Measurements from ENCODE around the gene METTL22. TPM values are rescaled to one million over a fixed set of nuclear protein-coding genes. Genes with fewer than 3 reads are reported as not detected.

METTL22 gene
- total and polyA plus RNA-seq, 2 donors (not counting 1 experiment from before 2014, with no cell fraction given): 49.5 to 62.9 TPM

- H3K27me3 ChIP-seq (replicated peaks in 1 of 4; ENCODE audit: control extremely low read depth in 1 of 4, control insufficient read depth in 3 of 4, insufficient read depth in 4 of 4, low read length in 3 of 4): peaks cover 0 to 34% (median 6%) of the 10 kb centered on the region in 4 experiments
- Mint-ChIP-seq H3K27me3 (peaks cover 50% of the 10 kb centered on the region), H3K4me1 (no peaks in the 10 kb centered on the region), H3K4me3 (no peak overlapping the region), H3K27ac (no peak overlapping the region), H3K9me3 (ENCODE audit: insufficient read depth) (no peaks in the 10 kb centered on the region)
- no CpG with 5 or more reads among the region's 1 CpG for WGBS (ENCODE audit: insufficient coverage)
- H3K36me3 ChIP-seq (replicated peaks in 1 of 2; ENCODE audit: control extremely low read depth in 1 of 2, control insufficient read depth in 1 of 2, extremely low read depth in 1 of 2, insufficient read depth in 2 of 2, low read length in 1 of 2): no peaks in the 10 kb centered on the region
- H3K27ac ChIP-seq (ENCODE audit: low read length in 2 of 2): no peak overlapping the region
- no peak for ATAC-seq (ENCODE audit: low read depth)
- no peaks in the 10 kb centered on the region for H3K79me2 ChIP-seq (ENCODE audit: control insufficient read depth, insufficient read depth, low read length)
- H4K20me1 ChIP-seq (ENCODE audit: control insufficient read depth, insufficient read depth, low read length, poor library complexity, severe bottlenecking): no peaks in the 10 kb centered on the region
- DNase-seq: no peak
- H2AFZ ChIP-seq (ENCODE audit: insufficient read depth, low read depth, low read length, poor library complexity, severe bottlenecking): no peak overlapping the region
- no peaks in the 10 kb centered on the region for H3K9me3 ChIP-seq (ENCODE audit: control extremely low read depth in 1 of 3, control insufficient read depth in 2 of 3, insufficient read depth in 1 of 3, low read length in 2 of 3)
- intact Hi-C loops (cut with micrococcal nuclease): no loop called here
- no peak overlapping the region for H3K9ac ChIP-seq (ENCODE audit: low read length)
- ChIA-PET CTCF (no interaction called here), POLR2A (no interaction called here)
- no peak overlapping the region for H3K4me3 ChIP-seq (ENCODE audit: control extremely low read depth in 1 of 5, extremely low read depth in 1 of 5, insufficient read depth in 1 of 5, low read depth in 2 of 5, low read length in 4 of 5)
- H3K4me2 ChIP-seq (replicated peaks; ENCODE audit: low read depth, low read length, poor library complexity, severe bottlenecking): no peak overlapping the region
- no peak for TF ChIP-seq CTCF (IDR thresholded peaks at IDR 0.05)
- no peak for TF ChIP-seq EZH2 (IDR thresholded peaks at IDR 0.05; ENCODE audit: borderline replicate concordance, insufficient read depth, low read depth, low read length, poor library complexity, severe bottlenecking)
- H3K4me1 ChIP-seq (ENCODE audit: control insufficient read depth in 2 of 2, insufficient read depth in 2 of 2, low read length in 2 of 2): no peaks in the 10 kb centered on the region
Measured at GRCh38 chr16:8611886-8612600, 9.5 kb upstream of the METTL22 start.

- Histone ChIP-seq H4K20me1 (ENCODE audit: control insufficient read depth, insufficient read depth, low read length, poor library complexity, severe bottlenecking) (no peaks in the 10 kb centered on the region), H3K9me3 (ENCODE audit: control extremely low read depth in 1 of 3, control insufficient read depth in 2 of 3, insufficient read depth in 1 of 3, low read length in 2 of 3) (no peaks in the 10 kb centered on the region), H3K27ac (ENCODE audit: low read length in 2 of 2) (no peak overlapping the region), H3K4me3 (ENCODE audit: control extremely low read depth in 1 of 5, extremely low read depth in 1 of 5, insufficient read depth in 1 of 5, low read depth in 2 of 5, low read length in 4 of 5) (no peak overlapping the region), H3K36me3 (replicated peaks in 1 of 2; ENCODE audit: control extremely low read depth in 1 of 2, control insufficient read depth in 1 of 2, extremely low read depth in 1 of 2, insufficient read depth in 2 of 2, low read length in 1 of 2) (no peaks in the 10 kb centered on the region), H2AFZ (ENCODE audit: insufficient read depth, low read depth, low read length, poor library complexity, severe bottlenecking) (no peak overlapping the region), H3K4me1 (ENCODE audit: control insufficient read depth in 2 of 2, insufficient read depth in 2 of 2, low read length in 2 of 2) (no peaks in the 10 kb centered on the region), H3K79me2 (ENCODE audit: control insufficient read depth, insufficient read depth, low read length) (no peaks in the 10 kb centered on the region), H3K9ac (ENCODE audit: low read length) (no peak overlapping the region), H3K4me2 (replicated peaks; ENCODE audit: low read depth, low read length, poor library complexity, severe bottlenecking) (no peak overlapping the region), H3K27me3 (replicated peaks in 1 of 4; ENCODE audit: control extremely low read depth in 1 of 4, control insufficient read depth in 3 of 4, insufficient read depth in 4 of 4, low read length in 3 of 4) (peaks cover 0 to 24% (median 6%) of the 10 kb centered on the region in 4 experiments)
- Mint-ChIP-seq H3K27ac (no peak overlapping the region), H3K4me1 (no peaks in the 10 kb centered on the region), H3K27me3 (peaks cover 44% of the 10 kb centered on the region), H3K9me3 (ENCODE audit: insufficient read depth) (no peaks in the 10 kb centered on the region), H3K4me3 (no peak overlapping the region)
- ATAC-seq (ENCODE audit: low read depth) (no peak), DNase-seq (no peak)
- 83% methylated on average over 5 of the region's 9 CpGs for WGBS (ENCODE audit: insufficient coverage)
- intact Hi-C loops (cut with micrococcal nuclease): no loop called here
- TF ChIP-seq EZH2 (IDR thresholded peaks at IDR 0.05; ENCODE audit: borderline replicate concordance, insufficient read depth, low read depth, low read length, poor library complexity, severe bottlenecking): no peak
- no peak for TF ChIP-seq CTCF (IDR thresholded peaks at IDR 0.05)
- POLR2A ChIA-PET: no interaction called here
- CTCF ChIA-PET: no interaction called here
Measured at GRCh38 chr16:8614435-8615029, 7.0 kb upstream of the METTL22 start.

All from B cell (primary cell).